Tibial artery (tissue), 4 donors: ENCODE data around the gene GRM8.

Experiments used
- DNase-seq, 2 donors: peaks; one replicate each; pipeline ENCODE4 v3.0.0-alpha.2; 2019
- H3K27ac ChIP-seq, 2 donors: fragments of 200-600 bp; sonication (generic) in 1 of 2; 1 replicate in 1 of 2; 2 replicates in 1 of 2; pipeline ENCODE4 v1.5.1; 2018 to 2019; ENCODE audit warnings: mild to moderate bottlenecking in 1 of 2
- H3K27me3 ChIP-seq, 2 donors: fragments of 200-600 bp; sonication (generic) in 1 of 2; one replicate each; pipeline versions ENCODE4 v1.5.1 to v1.6.0; 2016 to 2019
- H3K36me3 ChIP-seq, 3 donors: fragments of 200-600 bp; sonication (generic) in 2 of 3; one replicate each; pipeline ENCODE4 v1.5.1; 2016 to 2019; ENCODE audit warnings: mild to moderate bottlenecking in 2 of 3
- H3K4me1 ChIP-seq, 4 donors: fragments of 200-600 bp; sonication (generic) in 2 of 4; 1 replicate in 3 of 4; 2 replicates in 1 of 4; pipeline ENCODE4 v1.5.1; 2016 to 2019
- H3K4me3 ChIP-seq, 2 donors: fragments of 200-600 bp; sonication (generic) in 1 of 2; 1 replicate in 1 of 2; 2 replicates in 1 of 2; pipeline ENCODE4 v1.5.1; 2018 to 2019; ENCODE audit warnings: mild to moderate bottlenecking in 2 of 2
- H3K9me3 ChIP-seq, 3 donors: fragments of 200-600 bp; sonication (generic) in 1 of 3; one replicate each; pipeline ENCODE4 v1.5.1; 2016 to 2019
- CTCF ChIP-seq, 2 experiments: fragments of 200-600 bp in 1 of 2; fragments of 450-650 bp in 1 of 2; IDR thresholded peaks; one replicate each; pipeline ENCODE4 v1.5.1; 2017 to 2019; ENCODE audit warnings: antibody characterized with exemption in 2 of 2, mild to moderate bottlenecking in 1 of 2, moderate library complexity in 1 of 2
- intact Hi-C: fragments of 100-400 bp; cut with DNase I; formaldehyde crosslinking; loops from one replicate; pipeline ENCODE4 v1.15.0; 2023; ENCODE audit warnings: low total_unique reads

Gene GRM8

GRCh38 chr7:126750207-126750911 lies 502.4 kb downstream of the GRM8 start:
- intact Hi-C loops: no loop called here
- H3K27ac ChIP-seq: no peak overlapping the region
- H3K27me3 ChIP-seq: no peaks in the 10 kb centered on the region
- H3K4me3 ChIP-seq: no peak overlapping the region
- H3K4me1 ChIP-seq: no peaks in the 10 kb centered on the region
- no peaks in the 10 kb centered on the region for H3K36me3 ChIP-seq
- TF ChIP-seq CTCF (IDR thresholded peaks at IDR 0.05): no peak
- no peaks in the 10 kb centered on the region for H3K9me3 ChIP-seq
- no peak for DNase-seq

- DNase-seq: no peak
- no peaks in the 10 kb centered on the region for H3K36me3 ChIP-seq
- no peaks in the 10 kb centered on the region for H3K9me3 ChIP-seq
- intact Hi-C loops: no loop called here
- H3K27ac ChIP-seq: no peak overlapping the region
- TF ChIP-seq CTCF (IDR thresholded peaks at IDR 0.05): no peak
- H3K4me3 ChIP-seq: no peak overlapping the region
- H3K4me1 ChIP-seq: no peaks in the 10 kb centered on the region
- H3K27me3 ChIP-seq: no peaks in the 10 kb centered on the region
Measured at GRCh38 chr7:126728967-126729366, 523.8 kb downstream of the GRM8 start.

- H3K36me3 ChIP-seq: no peaks in the 10 kb centered on the region
- intact Hi-C loops: no loop called here
- DNase-seq: no peak
- no peak overlapping the region for H3K4me3 ChIP-seq
- H3K9me3 ChIP-seq: no peaks in the 10 kb centered on the region
- H3K27me3 ChIP-seq: no peaks in the 10 kb centered on the region
- no peak overlapping the region for H3K27ac ChIP-seq
- H3K4me1 ChIP-seq: no peaks in the 10 kb centered on the region
- no peak for TF ChIP-seq CTCF (IDR thresholded peaks at IDR 0.05)
Measured at GRCh38 chr7:126727930-126728391, 524.8 kb downstream of the GRM8 start.

GRCh38 chr7:126723966-126724544 lies 528.7 kb downstream of the GRM8 start:
- DNase-seq: no peak
- Histone ChIP-seq H3K27ac (no peak overlapping the region), H3K27me3 (no peaks in the 10 kb centered on the region), H3K4me3 (no peak overlapping the region), H3K9me3 (no peaks in the 10 kb centered on the region), H3K4me1 (no peaks in the 10 kb centered on the region), H3K36me3 (no peaks in the 10 kb centered on the region)
- no peak for TF ChIP-seq CTCF (IDR thresholded peaks at IDR 0.05)
- intact Hi-C loops: no loop called here

DNA sequence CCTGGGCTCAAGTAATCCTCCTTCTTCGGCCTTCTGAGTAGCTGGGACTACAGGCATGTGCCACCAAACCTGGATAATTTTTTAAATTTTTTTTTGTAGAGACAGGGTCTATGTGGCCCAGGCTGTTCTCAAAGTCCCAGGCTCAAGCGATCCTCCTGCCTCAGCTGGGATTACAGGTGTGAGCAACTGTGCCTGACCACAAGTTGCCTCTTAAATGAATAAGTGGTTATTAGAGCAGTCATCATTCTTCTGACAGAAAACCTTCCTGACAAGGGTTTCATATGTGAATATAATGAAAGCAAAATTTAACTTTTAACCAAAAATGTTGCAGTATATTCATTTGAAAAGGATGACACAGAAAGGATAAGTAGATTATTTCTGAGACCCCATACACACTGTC lies 532.5 kb downstream of the GRM8 start:
- H3K4me3 ChIP-seq: no peak overlapping the region
- no peaks in the 10 kb centered on the region for H3K9me3 ChIP-seq
- H3K27ac ChIP-seq: no peak overlapping the region
- no peaks in the 10 kb centered on the region for H3K4me1 ChIP-seq
- no peak for TF ChIP-seq CTCF (IDR thresholded peaks at IDR 0.05)
- intact Hi-C loops: no loop called here
- no peak for DNase-seq
- H3K36me3 ChIP-seq: no peaks in the 10 kb centered on the region
- H3K27me3 ChIP-seq: no peaks in the 10 kb centered on the region
